HK-2 (cell line): ENCODE measurements around the gene BRCA1.
"Not testable (repeated sequence)": the region's sequence is repeated elsewhere in the genome, so short reads cannot be mapped to it uniquely, and the experiment has no call there.

ENCODE experiments used
- DNase-seq: peaks from one replicate; pipeline ENCODE4 v3.0.0-alpha.2; 2018; ENCODE audit not compliant: unreplicated experiment

BRCA1 gene

GRCh38 chr17:43069368-43069898, 55.7 kb downstream of the BRCA1 start:
- no peak for DNase-seq

GRCh38 chr17:43068570-43069367, 56.4 kb downstream of the BRCA1 start:
- no peak for DNase-seq

DNA sequence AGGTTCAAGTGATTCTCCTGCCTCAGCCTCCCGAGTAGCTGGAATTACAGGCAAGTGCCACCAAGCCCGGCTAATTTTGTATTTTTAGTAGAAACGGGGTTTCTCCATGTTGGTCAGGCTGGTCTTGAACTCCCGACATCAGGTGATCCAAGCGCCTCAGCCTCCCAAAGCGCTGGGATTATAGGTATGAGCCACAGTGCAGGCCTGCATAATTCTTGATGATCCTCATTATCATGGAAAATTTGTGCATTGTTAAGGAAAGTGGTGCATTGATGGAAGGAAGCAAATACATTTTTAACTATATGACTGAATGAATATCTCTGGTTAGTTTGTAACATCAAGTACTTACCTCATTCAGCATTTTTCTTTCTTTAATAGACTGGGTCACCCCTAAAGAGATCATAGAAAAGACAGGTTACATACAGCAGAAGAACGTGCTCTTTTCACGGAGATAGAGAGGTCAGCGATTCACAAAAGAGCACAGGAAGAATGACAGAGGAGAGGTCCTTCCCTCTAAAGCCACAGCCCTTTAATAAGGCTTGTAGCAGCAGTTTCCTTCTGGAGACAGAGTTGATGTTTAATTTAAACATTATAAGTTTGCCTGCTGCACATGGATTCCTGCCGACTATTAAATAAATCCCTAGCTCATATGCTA, 62.1 kb downstream of the BRCA1 start:
- no peak for DNase-seq

GRCh38 chr17:43056051-43056450, 69.1 kb downstream of the BRCA1 start:
- DNase-seq = no peak

DNA sequence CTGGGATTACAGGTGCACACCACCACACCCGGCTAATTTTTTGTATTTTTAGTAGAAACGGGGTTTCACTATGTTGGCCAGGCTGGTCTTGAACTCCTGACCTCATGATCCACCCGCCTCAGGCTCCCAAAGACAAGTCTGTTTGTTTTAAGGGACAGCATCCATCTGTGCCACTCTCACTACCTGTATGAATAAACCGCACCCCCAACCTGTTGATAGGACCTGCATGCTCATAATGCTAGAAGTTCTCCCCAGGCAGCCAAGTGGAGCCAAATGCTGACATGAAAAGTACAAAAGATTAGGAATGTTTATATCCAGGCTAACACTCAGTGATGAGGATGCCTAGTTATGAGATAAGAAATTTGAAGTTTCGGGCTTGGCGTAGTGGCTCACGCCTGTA, 72.2 kb downstream of the BRCA1 start:
- not testable (repeated sequence) for DNase-seq

- DNase-seq = no peak
These were observed 73.2 kb downstream of the BRCA1 start for GRCh38 chr17:43051969-43052368.

- DNase-seq = no peak
These were observed 81.1 kb downstream of the BRCA1 start for GRCh38 chr17:43044024-43044423.

GRCh38 chr17:43043307-43043706, 81.9 kb downstream of the BRCA1 start:
- DNase-seq = no peak

- DNase-seq = no peak
These were observed 83.0 kb downstream of the BRCA1 start for GRCh38 chr17:43042025-43042628.

GRCh38 chr17:43040655-43041054, 84.5 kb downstream of the BRCA1 start:
- DNase-seq = no peak

DNA sequence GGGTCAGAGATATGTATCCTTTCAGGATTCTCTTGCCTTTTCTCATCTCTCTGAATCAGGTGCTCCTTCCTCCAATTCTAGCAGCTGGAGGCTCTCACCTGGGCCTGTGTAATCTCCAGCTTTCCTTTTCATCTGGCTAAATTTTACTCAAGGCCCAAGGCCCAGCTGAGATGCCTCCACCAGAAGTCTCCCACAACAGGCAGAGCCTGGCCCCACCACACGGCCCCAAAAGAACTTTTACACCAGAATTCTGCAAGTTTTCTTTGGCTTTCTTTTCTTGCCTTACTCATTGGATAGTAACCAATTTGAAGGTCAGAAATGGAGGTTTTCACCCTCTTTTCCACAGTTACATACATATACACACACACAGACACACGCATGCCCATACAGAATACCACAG, 85.5 kb downstream of the BRCA1 start:
- DNase-seq = no peak

- DNase-seq = no peak
These were observed 90.3 kb downstream of the BRCA1 start for GRCh38 chr17:43034894-43035293.

DNA sequence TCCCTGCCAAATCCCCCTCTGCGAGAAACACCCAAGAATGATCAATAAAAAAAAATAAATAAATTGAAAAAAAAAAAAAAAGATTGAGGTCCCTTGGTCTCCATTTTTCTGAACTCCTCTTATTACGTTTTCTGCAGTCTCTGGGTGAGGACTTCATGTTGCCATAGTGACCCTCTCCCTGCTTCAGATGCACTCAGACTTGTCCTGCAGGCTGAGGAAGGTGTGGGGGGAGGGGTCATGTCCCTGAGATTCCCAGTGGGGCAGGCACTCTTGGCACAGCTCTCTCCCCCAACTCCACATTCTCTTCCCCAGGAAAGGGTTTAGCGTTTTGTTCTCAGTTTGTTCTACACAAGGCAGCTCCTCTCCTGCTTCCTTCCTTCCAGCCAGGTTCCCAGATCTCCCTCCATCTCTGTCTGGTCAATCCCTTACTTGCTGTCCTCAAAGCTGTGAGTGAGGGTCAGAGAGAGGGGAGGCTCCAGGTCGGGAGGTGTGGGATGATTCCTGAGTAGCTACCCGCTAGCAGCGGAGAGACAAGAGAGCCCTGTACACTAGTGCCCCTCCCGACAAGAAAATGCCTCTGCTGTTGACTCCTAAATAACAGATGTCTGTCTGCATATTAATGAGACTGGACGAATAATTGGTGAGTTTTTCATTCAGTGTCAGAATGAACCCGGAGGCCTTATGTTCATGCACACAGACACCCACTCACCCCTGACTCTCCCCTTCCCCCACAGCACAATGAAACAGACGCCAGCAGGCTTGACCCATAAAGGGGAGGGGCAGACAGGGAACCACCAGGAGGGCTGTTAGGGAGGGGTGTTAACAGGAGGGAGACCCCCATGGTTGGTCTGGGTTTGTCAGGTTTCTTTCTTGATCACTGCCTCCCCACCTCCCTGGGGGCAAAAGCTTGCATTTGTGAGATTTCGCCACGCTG, 90.9 kb downstream of the BRCA1 start:
- no peak for DNase-seq

- no peak for DNase-seq
These were observed 93.5 kb downstream of the BRCA1 start for GRCh38 chr17:43031666-43032065.

- DNase-seq = no peak
These were observed 94.9 kb downstream of the BRCA1 start for GRCh38 chr17:43030137-43030767.

- DNase-seq = no peak
These were observed 96.8 kb downstream of the BRCA1 start for GRCh38 chr17:43028221-43028861.

GRCh38 chr17:43027091-43028032, 97.8 kb downstream of the BRCA1 start:
- no peak for DNase-seq

- DNase-seq = no peak
These were observed 98.6 kb downstream of the BRCA1 start for GRCh38 chr17:43026595-43026994.

DNA sequence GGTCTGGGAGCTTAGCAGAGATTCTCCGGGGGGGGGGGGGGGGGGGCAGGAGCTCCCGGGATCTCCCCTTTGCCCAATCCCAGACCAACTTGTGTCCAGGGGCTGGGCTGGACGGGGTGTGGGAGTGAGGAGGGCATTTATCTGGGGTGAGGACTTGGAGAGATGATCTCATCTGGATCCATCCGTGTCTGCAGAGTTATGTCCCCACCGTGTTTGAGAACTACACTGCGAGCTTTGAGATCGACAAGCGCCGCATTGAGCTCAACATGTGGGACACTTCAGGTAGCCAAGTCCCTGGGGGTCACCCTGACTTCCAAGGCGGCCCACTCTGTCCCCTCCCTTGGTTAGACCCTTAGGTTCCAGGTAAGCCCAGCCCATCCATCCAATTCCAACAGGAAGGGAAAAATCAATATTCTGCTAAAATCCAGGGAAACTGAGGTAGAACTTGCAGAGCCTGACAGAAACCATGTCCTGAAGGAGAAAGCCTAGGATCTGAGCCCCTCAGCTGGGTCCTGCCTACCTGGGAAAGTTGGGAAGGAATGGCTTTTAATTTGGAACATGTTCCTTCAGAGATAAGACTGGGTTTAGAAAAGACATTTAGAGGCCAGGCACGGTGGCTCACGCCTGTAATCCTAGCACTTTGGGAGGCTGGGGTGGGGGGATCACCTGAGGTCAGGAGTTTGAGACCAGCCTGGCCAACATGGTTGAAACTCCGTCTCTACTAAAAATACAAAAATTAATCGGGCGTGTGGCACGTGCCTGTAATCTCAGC, 99.2 kb downstream of the BRCA1 start:
- DNase-seq = no peak
